Activated CD4-positive, alpha-beta T cell treated with anti-CD3 and anti-CD28 coated beads, Interleukin-2, amount 50 U/mL, for 16 hours (primary cell): ENCODE results near the gene TBX3.

Experiments
- DNase-seq: peaks from one replicate; pipeline ENCODE4 v3.0.0-alpha.2; 2020

The TBX3 gene

GRCh38 chr12:114666746-114667668 is 17.0 kb downstream of the TBX3 start:
- no peak for DNase-seq

GRCh38 chr12:114665411-114666260 is 18.3 kb downstream of the TBX3 start:
- no peak for DNase-seq

- DNase-seq = no peak
Measured at GRCh38 chr12:114664651-114665320, 19.2 kb downstream of the TBX3 start.

- DNase-seq = peak; percentile 67
Measured at GRCh38 chr12:114662512-114663177, 21.3 kb downstream of the TBX3 start.

- DNase-seq = no peak
Measured at GRCh38 chr12:114661245-114661644, 22.7 kb downstream of the TBX3 start.

- no peak for DNase-seq
Measured at GRCh38 chr12:114659084-114659483, 24.9 kb downstream of the TBX3 start.

- DNase-seq = no peak
Measured at GRCh38 chr12:114658002-114658441, 26.0 kb downstream of the TBX3 start.

GRCh38 chr12:114657597-114657920 is 26.4 kb downstream of the TBX3 start:
- no peak for DNase-seq

- no peak for DNase-seq
Measured at GRCh38 chr12:114656906-114657596, 26.9 kb downstream of the TBX3 start.

- no peak for DNase-seq
Measured at GRCh38 chr12:114655934-114656749, 27.8 kb downstream of the TBX3 start.

GRCh38 chr12:114649585-114649984 is 34.4 kb downstream of the TBX3 start:
- no peak for DNase-seq

- DNase-seq = no peak
Measured at GRCh38 chr12:114648711-114649110, 35.3 kb downstream of the TBX3 start.

- no peak for DNase-seq
Measured at GRCh38 chr12:114638790-114639435, 45.1 kb downstream of the TBX3 start.

- no peak for DNase-seq
Measured at GRCh38 chr12:114636723-114637480, 47.1 kb downstream of the TBX3 start.

GRCh38 chr12:114631242-114631641 is 52.7 kb downstream of the TBX3 start:
- no peak for DNase-seq

- DNase-seq = no peak
Measured at GRCh38 chr12:114628199-114628598, 55.8 kb downstream of the TBX3 start.

- no peak for DNase-seq
Measured at GRCh38 chr12:114627393-114627792, 56.6 kb downstream of the TBX3 start.

GRCh38 chr12:114625294-114625851 is 58.6 kb downstream of the TBX3 start:
- peak; percentile 27 for DNase-seq

- DNase-seq = no peak
Measured at GRCh38 chr12:114623737-114624136, 60.2 kb downstream of the TBX3 start.
